H1 (cell line): ENCODE data around the gene TMEM129. TPM values are rescaled to one million over a fixed set of nuclear protein-coding genes. Genes with fewer than 3 reads are reported as not detected.

Experiments
- CHD7 ChIP-seq: fragments of 300-600 bp; sonication (generic); IDR thresholded peaks from 2 replicates; pipeline ENCODE4 v1.7.1; 2012; ENCODE audit warnings: low read length, moderate library complexity, mild to moderate bottlenecking, inconsistent platforms; ENCODE audit not compliant: insufficient replicate concordance
- MAFK ChIP-seq: IDR thresholded peaks from 2 replicates; pipeline ENCODE4 v1.6.1; 2012; ENCODE audit warnings: low read depth, mild to moderate bottlenecking, improper control_type of control experiment, low read length
- NANOG ChIP-seq: IDR thresholded peaks from 2 replicates; pipeline ENCODE4 v1.6.1; 2011; ENCODE audit warnings: low read length, low read depth, mild to moderate bottlenecking, inconsistent platforms; ENCODE audit not compliant: insufficient read depth, poor library complexity, severe bottlenecking
- NRF1 ChIP-seq: IDR thresholded peaks from 2 replicates; pipeline ENCODE4 v1.6.1; 2011; ENCODE audit warnings: mild to moderate bottlenecking, low read depth, low read length, improper control_type of control experiment
- PHF8 ChIP-seq: fragments of 200-600 bp; sonication (generic); conservative IDR thresholded peaks from 2 replicates; pipeline ENCODE4 v1.7.1; 2012; ENCODE audit warnings: low read depth, mild to moderate bottlenecking, inconsistent platforms, low read length, moderate library complexity
- POLR2AphosphoS5 ChIP-seq: IDR thresholded peaks from 2 replicates; pipeline ENCODE4 v1.6.1; 2011; ENCODE audit warnings: low read depth, low read length
- YY1 ChIP-seq: IDR thresholded peaks from 2 replicates; pipeline ENCODE4 v1.6.1; 2011; ENCODE audit warnings: low read depth, mild to moderate bottlenecking, low read length
- polyA plus RNA-seq, 7 experiments: library from polyadenylated mRNA; depleted of rRNA in 3 of 7; stranded (reverse) in 5 of 7; unstranded in 2 of 7; fragments of >200 nt in 5 of 7; fragments of 200-250 nt in 2 of 7; gene quantifications; 1 replicate in 5 of 7; 2 replicates in 1 of 7; 4 replicates in 1 of 7; pipeline versions ENCODE4 v1.2.1 to v1.2.3, GENCODE V29; 2011 to 2013; ENCODE audit warnings: missing spikeins in 2 of 7, mixed read lengths in 2 of 7
- total RNA-seq: library from RNA; stranded (reverse); fragmentation: NEBNext Ultra II Directional; extraction: Animal tissue kit (Norgen Biotek cat#: 25700); gene quantifications from 2 replicates; pipeline ENCODE4 v1.2.1, GENCODE V29; 2021
- TF ChIP-seq, protein P1 (sequence below), 3 experiments: IDR thresholded peaks; 1 replicate in 2 of 3; 2 replicates in 1 of 3; pipeline versions ENCODE4 v1.5.1 to v1.6.1; 2011; ENCODE audit warnings: low read length in 3 of 3, mild to moderate bottlenecking in 3 of 3, inconsistent platforms in 2 of 3, low read depth in 1 of 3, moderate library complexity in 1 of 3; ENCODE audit not compliant: insufficient read depth in 1 of 3; ENCODE audit errors: control extremely low read depth in 1 of 3

Gene TMEM129
- total and polyA plus RNA-seq, 2 of the 8 experiments (the other 6 are each of a cell fraction or from before 2014, with no cell fraction given) = 31.5 to 58.7 TPM

DNA sequence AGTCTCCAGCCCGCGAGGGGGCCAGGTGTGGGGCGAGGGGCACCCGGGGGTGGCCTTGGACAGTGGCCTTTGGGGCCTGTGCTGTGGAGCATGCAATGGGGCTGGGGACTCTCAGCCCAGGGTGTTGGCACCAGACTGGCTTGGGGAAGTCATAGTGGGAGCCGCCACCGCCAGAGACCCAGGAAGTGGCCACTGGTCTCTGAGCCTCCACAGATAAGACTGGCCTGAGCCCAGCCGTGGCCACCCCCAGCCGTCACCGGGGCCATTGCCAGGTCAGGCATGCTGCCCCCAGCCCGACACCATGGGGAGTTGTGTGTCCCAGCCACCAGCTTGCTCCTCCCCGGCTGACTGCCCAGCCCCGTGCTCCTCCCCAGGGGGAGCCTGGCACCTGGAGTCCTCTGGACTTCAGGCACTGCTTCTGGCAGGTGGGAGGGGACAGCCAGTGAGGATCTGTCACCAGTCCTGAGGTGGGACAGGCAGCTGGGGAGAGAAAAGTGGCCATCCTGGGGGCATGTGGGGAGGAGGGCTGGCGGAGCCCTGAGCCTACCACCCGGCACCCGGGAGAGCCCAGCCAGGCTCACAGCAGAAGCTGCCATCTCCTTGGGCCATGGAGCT, 32.7 kb upstream of the TMEM129 start (continued):
- TF ChIP-seq MAFK (no peak), POLR2AphosphoS5 (no peak), NANOG (no peak), YY1 (no peak), PHF8 (no peak), NRF1 (no peak), CHD7 (no peak)
- TF ChIP-seq, protein P1, sequence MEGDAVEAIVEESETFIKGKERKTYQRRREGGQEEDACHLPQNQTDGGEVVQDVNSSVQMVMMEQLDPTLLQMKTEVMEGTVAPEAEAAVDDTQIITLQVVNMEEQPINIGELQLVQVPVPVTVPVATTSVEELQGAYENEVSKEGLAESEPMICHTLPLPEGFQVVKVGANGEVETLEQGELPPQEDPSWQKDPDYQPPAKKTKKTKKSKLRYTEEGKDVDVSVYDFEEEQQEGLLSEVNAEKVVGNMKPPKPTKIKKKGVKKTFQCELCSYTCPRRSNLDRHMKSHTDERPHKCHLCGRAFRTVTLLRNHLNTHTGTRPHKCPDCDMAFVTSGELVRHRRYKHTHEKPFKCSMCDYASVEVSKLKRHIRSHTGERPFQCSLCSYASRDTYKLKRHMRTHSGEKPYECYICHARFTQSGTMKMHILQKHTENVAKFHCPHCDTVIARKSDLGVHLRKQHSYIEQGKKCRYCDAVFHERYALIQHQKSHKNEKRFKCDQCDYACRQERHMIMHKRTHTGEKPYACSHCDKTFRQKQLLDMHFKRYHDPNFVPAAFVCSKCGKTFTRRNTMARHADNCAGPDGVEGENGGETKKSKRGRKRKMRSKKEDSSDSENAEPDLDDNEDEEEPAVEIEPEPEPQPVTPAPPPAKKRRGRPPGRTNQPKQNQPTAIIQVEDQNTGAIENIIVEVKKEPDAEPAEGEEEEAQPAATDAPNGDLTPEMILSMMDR (IDR thresholded peaks at IDR 0.05; ENCODE audit: control extremely low read depth in 1 of 3, insufficient read depth in 1 of 3, low read depth in 1 of 3, low read length in 3 of 3) = no peak
